HEK293 (cell line): ENCODE results near the gene SH3RF1.

ENCODE experiments used
- MYNN ChIP-seq: fragments of 450-650 bp; formaldehyde crosslinking; IDR thresholded peaks from 2 replicates; pipeline ENCODE4 v1.5.1; 2016; ENCODE audit warnings: missing biosample characterization, missing genetic modification characterization, borderline replicate concordance
- ZNF558 ChIP-seq: fragments of 450-650 bp; formaldehyde crosslinking; IDR thresholded peaks from 2 replicates; pipeline ENCODE4 v1.5.1; 2016; ENCODE audit warnings: missing biosample characterization, missing genetic modification characterization
- TF ChIP-seq, protein P1 (sequence below): fragments of 450-650 bp; formaldehyde crosslinking; IDR thresholded peaks from 2 replicates; pipeline ENCODE4 v1.5.1; 2016; ENCODE audit warnings: missing biosample characterization, missing genetic modification characterization

DNA sequence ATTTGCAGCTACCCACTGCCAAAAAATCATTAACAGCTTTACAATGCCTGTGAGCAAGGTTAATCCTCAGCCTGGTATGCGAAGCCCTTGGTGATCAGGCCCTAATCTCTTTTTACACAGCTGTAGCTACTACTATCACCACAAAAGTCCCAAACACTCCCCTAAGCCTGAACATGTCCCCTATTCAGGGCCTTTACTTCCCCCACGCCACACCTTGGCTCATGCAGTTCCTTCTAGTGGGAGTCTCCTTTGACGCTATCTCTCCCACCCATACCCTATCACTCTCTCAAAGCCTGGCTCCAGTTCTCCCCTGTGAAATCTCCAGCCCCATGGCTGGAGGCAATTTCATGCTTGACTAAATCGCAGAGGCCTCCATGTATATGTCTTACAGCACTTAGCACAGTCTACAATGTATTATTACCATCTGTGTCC is 170.1 kb downstream of the SH3RF1 start:
- TF ChIP-seq ZNF558 (tag by site-specific recombination) (no peak), MYNN (no peak)
- TF ChIP-seq, protein P1, sequence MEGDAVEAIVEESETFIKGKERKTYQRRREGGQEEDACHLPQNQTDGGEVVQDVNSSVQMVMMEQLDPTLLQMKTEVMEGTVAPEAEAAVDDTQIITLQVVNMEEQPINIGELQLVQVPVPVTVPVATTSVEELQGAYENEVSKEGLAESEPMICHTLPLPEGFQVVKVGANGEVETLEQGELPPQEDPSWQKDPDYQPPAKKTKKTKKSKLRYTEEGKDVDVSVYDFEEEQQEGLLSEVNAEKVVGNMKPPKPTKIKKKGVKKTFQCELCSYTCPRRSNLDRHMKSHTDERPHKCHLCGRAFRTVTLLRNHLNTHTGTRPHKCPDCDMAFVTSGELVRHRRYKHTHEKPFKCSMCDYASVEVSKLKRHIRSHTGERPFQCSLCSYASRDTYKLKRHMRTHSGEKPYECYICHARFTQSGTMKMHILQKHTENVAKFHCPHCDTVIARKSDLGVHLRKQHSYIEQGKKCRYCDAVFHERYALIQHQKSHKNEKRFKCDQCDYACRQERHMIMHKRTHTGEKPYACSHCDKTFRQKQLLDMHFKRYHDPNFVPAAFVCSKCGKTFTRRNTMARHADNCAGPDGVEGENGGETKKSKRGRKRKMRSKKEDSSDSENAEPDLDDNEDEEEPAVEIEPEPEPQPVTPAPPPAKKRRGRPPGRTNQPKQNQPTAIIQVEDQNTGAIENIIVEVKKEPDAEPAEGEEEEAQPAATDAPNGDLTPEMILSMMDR (tag by site-specific recombination) = no peak
